Breast epithelium (tissue), 3 donors: ENCODE results near the gene SYNC.

Experiments used
- CTCF ChIP-seq, 3 donors: fragments of 450-650 bp; IDR thresholded peaks; one replicate each; pipeline ENCODE4 v1.5.1; 2016 to 2017; ENCODE audit warnings: antibody characterized with exemption in 3 of 3, mild to moderate bottlenecking in 3 of 3, moderate library complexity in 3 of 3
- POLR2AphosphoS5 ChIP-seq, 3 donors: sonication (generic); formaldehyde crosslinking; IDR thresholded peaks; one replicate each; pipeline ENCODE4 v1.6.1; 2017; ENCODE audit warnings: antibody characterized with exemption in 3 of 3

- peak in 1 of 3 donors; percentile 30 for TF ChIP-seq CTCF (IDR thresholded peaks at IDR 0.05)
- no peak for TF ChIP-seq POLR2AphosphoS5 (IDR thresholded peaks at IDR 0.05)
Observed at GRCh38 chr1:32741413-32742198, 39.0 kb upstream of the SYNC start.
